ENCODE results near the gene LCN12.

The LCN12 gene

GRCh38 chr9:136951541-136952320, at the start of gene LCN12:
LCN12 (plus strand) TSS chr9:136952273; CDS start chr9:136952328, 55 bp downstream.
- DNase-seq (ENCODE audit: low read depth) = no peak

GRCh38 chr9:136903041-136903554, 49.0 kb upstream of the LCN12 start:
- no peak for DNase-seq (ENCODE audit: low read depth)

GRCh38 chr9:136906266-136906665, 45.8 kb upstream of the LCN12 start:
- no peak for DNase-seq (ENCODE audit: low read depth)

GRCh38 chr9:136907011-136907914, 44.8 kb upstream of the LCN12 start:
- DNase-seq (ENCODE audit: low read depth) = no peak

- no peak for DNase-seq (ENCODE audit: low read depth)
These were observed 41.7 kb upstream of the LCN12 start for GRCh38 chr9:136910197-136910900.

- DNase-seq (ENCODE audit: low read depth) = no peak
These were observed 41.2 kb upstream of the LCN12 start for GRCh38 chr9:136910901-136911245.

GRCh38 chr9:136913701-136914438, 38.2 kb upstream of the LCN12 start:
- no peak for DNase-seq (ENCODE audit: low read depth)

- DNase-seq (ENCODE audit: low read depth) = no peak
These were observed 36.3 kb upstream of the LCN12 start for GRCh38 chr9:136915632-136916329.

- no peak for DNase-seq (ENCODE audit: low read depth)
These were observed 35.5 kb upstream of the LCN12 start for GRCh38 chr9:136916330-136917184.

GRCh38 chr9:136917902-136918301, 34.2 kb upstream of the LCN12 start:
- no peak for DNase-seq (ENCODE audit: low read depth)

- DNase-seq (ENCODE audit: low read depth) = no peak
These were observed 32.0 kb upstream of the LCN12 start for GRCh38 chr9:136920069-136920468.

GRCh38 chr9:136920734-136921231, 31.3 kb upstream of the LCN12 start:
- no peak for DNase-seq (ENCODE audit: low read depth)

GRCh38 chr9:136921307-136921706, 30.8 kb upstream of the LCN12 start:
- no peak for DNase-seq (ENCODE audit: low read depth)

GRCh38 chr9:136921718-136922117, 30.4 kb upstream of the LCN12 start:
- DNase-seq (ENCODE audit: low read depth) = no peak

GRCh38 chr9:136922540-136922939, 29.5 kb upstream of the LCN12 start:
- no peak for DNase-seq (ENCODE audit: low read depth)

- no peak for DNase-seq (ENCODE audit: low read depth)
These were observed 28.2 kb upstream of the LCN12 start for GRCh38 chr9:136923881-136924280.

- no peak for DNase-seq (ENCODE audit: low read depth)
These were observed 26.5 kb upstream of the LCN12 start for GRCh38 chr9:136925414-136926153.

- no peak for DNase-seq (ENCODE audit: low read depth)
These were observed 25.8 kb upstream of the LCN12 start for GRCh38 chr9:136926154-136926704.

GRCh38 chr9:136926749-136927148, 25.3 kb upstream of the LCN12 start:
- DNase-seq (ENCODE audit: low read depth) = no peak
